Liver (tissue), 3 donors: ENCODE results near the gene SNHG17.

Source experiments
- CTCF ChIP-seq: fragments of 150-350 bp; IDR thresholded peaks from 2 replicates; pipeline ENCODE4 v1.5.1; 2017; ENCODE audit warnings: improper control_type of control experiment, low read depth, low read length; ENCODE audit not compliant: missing input control
- EGR1 ChIP-seq, 2 donors: IDR thresholded peaks; 2 replicates each; pipeline ENCODE4 v1.6.1; 2016 to 2018; ENCODE audit warnings: antibody characterized with exemption in 2 of 2, low read depth in 2 of 2
- GABPA ChIP-seq, 2 donors: IDR thresholded peaks in 1 of 2; conservative IDR thresholded peaks in 1 of 2; 2 replicates each; pipeline ENCODE4 v1.6.1; 2016; ENCODE audit warnings: antibody characterized with exemption in 2 of 2, mild to moderate bottlenecking in 1 of 2, moderate library complexity in 1 of 2
- JUND ChIP-seq, 2 donors: IDR thresholded peaks; 2 replicates each; pipeline ENCODE4 v1.6.1; 2016; ENCODE audit warnings: antibody characterized with exemption in 2 of 2
- RAD21 ChIP-seq, 2 donors: IDR thresholded peaks; 2 replicates each; pipeline ENCODE4 v1.6.1; 2016; ENCODE audit warnings: antibody characterized with exemption in 2 of 2, mild to moderate bottlenecking in 2 of 2
- REST ChIP-seq: IDR thresholded peaks from 2 replicates; pipeline ENCODE4 v1.6.1; 2016; ENCODE audit warnings: antibody characterized with exemption, mild to moderate bottlenecking
- donor health status: healthy.
- donor health status: healthy.

- TF ChIP-seq CTCF (no peak), GABPA (IDR thresholded peaks at IDR 0.05 in 1 of 2, conservative IDR thresholded peaks at IDR 0.05 in 1 of 2) (no peak), EGR1 (IDR thresholded peaks at IDR 0.05; ENCODE audit: low read depth in 2 of 2) (no peak), JUND (IDR thresholded peaks at IDR 0.05) (no peak), REST (no peak), RAD21 (IDR thresholded peaks at IDR 0.05) (no peak)
Observed at GRCh38 chr20:38434301-38434741, 807 bp downstream of the SNHG17 start.
